ENCODE data around the gene AVPR1A.
"Not testable (repeated sequence)": the region's sequence is repeated elsewhere in the genome, so short reads cannot be mapped to it uniquely, and the experiment has no call there.

Gene AVPR1A

GRCh38 chr12:63150713-63151622, at the start of gene AVPR1A:
TSS of gene AVPR1A (minus strand) at chr12:63151201. CDS start at chr12:63150836, 365 bp downstream.
- DNase-seq (ENCODE audit: low read depth, low spot score): no peak

- no peak for DNase-seq (ENCODE audit: low read depth, low spot score)
Measured at GRCh38 chr12:63196168-63196567, 45.2 kb upstream of the AVPR1A start.

GRCh38 chr12:63179224-63179623, 28.2 kb upstream of the AVPR1A start:
- no peak for DNase-seq (ENCODE audit: low read depth, low spot score)

DNA sequence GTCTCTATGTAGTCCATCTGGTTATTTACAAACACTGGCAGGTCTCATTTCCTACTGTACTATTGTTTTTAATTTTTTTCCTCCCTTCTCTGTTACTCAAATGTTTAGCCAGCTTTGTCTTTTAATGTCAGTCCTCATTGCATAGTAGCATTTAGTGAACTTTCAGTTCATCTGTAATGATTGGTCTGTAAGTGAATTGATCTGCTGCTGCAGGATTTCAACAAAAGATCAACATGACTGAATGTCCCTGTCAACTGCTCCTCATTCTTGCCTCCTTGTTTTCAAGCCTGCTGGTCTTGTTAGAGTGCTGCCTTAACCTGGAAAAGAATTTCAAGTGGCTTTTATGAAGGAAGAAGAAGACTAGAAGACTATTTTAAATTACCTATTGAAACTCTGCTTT, 19.3 kb upstream of the AVPR1A start:
- DNase-seq (ENCODE audit: low read depth, low spot score): no peak

DNA sequence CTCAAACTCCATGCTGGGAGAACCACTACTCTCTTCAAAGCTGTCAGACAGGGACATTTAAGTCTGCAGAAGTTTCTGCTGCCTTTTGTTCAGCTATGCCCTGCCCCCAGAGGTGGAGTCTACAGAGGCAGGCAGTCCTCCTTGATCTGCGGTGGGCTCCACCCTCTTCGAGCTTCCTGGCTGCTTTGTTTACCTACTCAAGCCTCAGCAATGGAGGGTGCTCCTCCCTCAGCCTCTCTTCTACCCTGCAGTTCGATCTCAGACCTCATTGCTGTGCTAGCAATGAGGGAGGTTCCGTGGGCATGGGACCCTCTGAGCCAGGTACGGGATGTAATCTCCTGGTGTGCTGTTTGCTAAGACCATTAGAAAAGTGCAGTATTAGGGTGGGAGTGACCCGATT, 16.7 kb upstream of the AVPR1A start:
- not testable (repeated sequence) for DNase-seq (ENCODE audit: low read depth, low spot score)

- DNase-seq (ENCODE audit: low read depth, low spot score): no peak
Measured at GRCh38 chr12:63164911-63165310, 13.9 kb upstream of the AVPR1A start.

DNA sequence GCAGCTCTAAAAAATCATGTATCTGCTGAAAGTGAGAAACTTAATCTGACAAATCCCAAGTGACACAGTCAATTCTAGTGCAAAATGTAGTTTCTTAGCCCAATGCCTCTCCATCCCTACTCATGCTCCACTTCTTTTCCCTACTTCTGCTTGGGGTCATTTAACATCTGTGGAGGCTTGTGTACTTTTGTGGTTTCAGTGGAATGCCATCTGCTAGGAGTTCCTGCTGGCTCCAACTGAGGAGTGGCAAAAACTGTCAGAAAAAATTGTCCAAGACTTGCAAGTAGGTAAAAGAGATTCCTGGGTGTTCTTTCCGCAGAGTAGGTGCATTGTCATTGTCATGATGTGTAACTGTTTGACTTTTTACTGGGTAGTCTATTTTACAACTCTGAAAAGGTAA, 12.5 kb upstream of the AVPR1A start:
- DNase-seq (ENCODE audit: low read depth, low spot score): no peak

- no peak for DNase-seq (ENCODE audit: low read depth, low spot score)
Measured at GRCh38 chr12:63155375-63155774, 4.4 kb upstream of the AVPR1A start.

DNA sequence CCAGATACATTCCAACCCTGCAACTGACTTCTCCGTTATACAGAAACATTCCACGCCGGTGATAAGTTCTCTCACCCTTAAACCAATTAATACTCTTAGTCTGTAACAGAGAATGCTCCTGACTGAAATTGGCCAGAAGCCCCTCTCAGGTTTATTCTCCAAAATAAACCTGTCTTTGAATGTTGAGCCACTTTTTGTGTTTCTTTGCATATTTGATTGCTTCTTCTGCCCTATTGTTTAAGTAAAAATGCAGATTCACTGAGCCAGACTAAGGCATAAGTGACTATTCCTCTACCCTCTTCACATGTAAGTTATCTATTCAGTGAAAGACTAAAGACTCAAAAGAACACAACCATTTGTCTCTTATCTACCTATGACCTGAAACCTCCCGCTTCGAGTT, 3.6 kb upstream of the AVPR1A start:
- no peak for DNase-seq (ENCODE audit: low read depth, low spot score)

DNA sequence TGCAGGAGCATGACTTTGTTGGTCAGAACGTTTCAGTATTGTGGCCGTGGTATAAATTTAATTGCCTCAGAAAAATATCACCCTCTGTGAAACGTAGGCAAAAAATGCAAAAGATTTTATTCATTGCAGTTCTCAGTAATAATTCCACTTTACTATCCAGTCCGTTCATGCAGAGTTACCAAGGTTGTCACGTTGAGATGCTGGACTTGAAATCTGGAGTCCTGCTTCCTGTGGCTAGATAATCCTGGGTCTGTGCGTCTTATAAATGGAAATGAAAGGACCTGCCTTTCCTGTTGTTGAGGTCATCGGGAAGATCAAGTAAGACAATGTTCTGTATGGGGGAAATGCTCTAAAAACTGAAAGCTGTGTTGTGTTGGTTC, 1.3 kb upstream of the AVPR1A start:
- no peak for DNase-seq (ENCODE audit: low read depth, low spot score)

GRCh38 chr12:63151623-63152320, 771 bp upstream of the AVPR1A start:
- DNase-seq (ENCODE audit: low read depth, low spot score): no peak

GRCh38 chr12:63149909-63150712, 890 bp downstream of the AVPR1A start:
- no peak for DNase-seq (ENCODE audit: low read depth, low spot score)

DNA sequence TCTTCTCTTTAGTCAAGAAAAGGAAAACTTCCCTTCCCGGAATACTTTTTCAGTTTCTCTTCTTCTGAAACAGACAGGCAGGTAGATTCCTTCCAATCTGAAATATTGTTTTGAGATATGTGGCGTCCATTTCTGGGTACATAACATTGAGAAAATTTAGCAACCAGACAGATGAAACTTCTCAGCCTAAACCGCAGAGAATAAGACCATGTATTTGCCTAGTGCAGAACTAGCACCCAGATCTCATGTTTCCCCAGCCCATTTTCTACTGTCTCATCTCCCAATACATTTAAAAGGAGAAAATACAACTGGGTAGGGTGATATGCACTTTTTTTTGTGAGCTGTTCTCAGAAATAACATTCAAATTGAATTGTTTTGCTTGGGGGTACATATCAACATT, 6.4 kb downstream of the AVPR1A start:
- DNase-seq (ENCODE audit: low read depth, low spot score): no peak

- DNase-seq (ENCODE audit: low read depth, low spot score): no peak
Measured at GRCh38 chr12:63138488-63138887, 12.5 kb downstream of the AVPR1A start.

DNA sequence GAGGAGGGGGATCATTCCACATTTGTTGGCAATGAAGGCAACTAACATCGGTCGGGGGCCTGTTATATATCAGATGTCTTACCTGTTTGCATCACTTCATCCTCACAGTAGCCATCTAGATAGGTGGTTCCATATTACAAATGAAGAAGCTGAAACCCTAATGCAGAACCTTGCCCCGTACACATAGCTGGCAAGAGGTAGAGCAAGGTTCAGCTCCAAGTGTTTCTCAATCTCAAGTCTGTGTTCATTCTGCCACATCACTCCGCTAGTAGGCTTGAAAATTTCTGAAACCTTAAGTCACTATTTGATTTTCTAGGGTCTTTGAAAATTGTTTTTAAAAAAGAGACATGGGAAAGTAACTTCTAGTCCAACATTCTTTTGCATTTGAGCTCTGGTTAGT, 17.0 kb downstream of the AVPR1A start:
- no peak for DNase-seq (ENCODE audit: low read depth, low spot score)

DNA sequence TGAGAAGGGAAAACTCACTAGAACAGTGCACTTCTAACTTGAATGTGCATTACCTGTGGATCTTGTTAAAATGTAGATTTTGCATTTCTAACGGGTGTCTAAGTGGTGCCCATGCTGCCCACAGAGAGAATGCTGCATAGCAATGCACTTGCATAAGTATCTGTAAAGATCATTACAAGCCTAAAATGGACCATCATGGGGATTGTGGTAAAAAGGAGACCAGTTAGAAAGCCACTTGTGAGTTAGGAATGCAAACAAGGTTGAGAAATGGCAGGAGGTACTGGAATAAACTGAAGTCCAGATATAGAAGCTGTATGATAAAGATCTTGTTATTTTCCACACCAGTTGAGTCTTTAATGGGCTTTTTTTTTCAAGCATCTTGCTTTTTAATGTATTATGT, 18.8 kb downstream of the AVPR1A start:
- no peak for DNase-seq (ENCODE audit: low read depth, low spot score)

- no peak for DNase-seq (ENCODE audit: low read depth, low spot score)
Measured at GRCh38 chr12:63129927-63130326, 21.1 kb downstream of the AVPR1A start.

- DNase-seq (ENCODE audit: low read depth, low spot score): no peak
Measured at GRCh38 chr12:63124778-63125177, 26.2 kb downstream of the AVPR1A start.

- no peak for DNase-seq (ENCODE audit: low read depth, low spot score)
Measured at GRCh38 chr12:63103494-63104131, 47.4 kb downstream of the AVPR1A start.

GRCh38 chr12:63101920-63102319, 49.1 kb downstream of the AVPR1A start:
- DNase-seq (ENCODE audit: low read depth, low spot score): no peak

DNA sequence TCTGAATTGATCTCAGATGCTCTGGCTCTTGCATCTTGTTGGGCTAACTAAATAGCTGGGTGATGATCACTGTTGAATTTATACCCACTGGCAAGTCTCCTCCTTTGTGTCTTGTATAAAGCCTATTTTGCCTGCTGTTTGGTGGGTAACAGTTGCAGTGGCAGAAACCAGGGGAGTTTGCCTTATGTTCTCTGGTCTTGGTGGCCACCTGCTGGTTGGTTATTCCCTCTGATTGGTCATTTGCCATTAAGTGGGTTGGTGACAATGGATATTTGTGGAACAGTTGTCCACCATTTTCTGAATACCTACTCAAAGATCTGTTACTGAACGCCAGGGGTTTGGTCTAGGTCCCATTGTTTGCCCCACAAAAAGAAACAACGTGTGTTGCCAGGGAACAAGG, 52.1 kb downstream of the AVPR1A start:
- DNase-seq (ENCODE audit: low read depth, low spot score): no peak
